ENCODE data around the gene GCLC.

Gene GCLC

DNA sequence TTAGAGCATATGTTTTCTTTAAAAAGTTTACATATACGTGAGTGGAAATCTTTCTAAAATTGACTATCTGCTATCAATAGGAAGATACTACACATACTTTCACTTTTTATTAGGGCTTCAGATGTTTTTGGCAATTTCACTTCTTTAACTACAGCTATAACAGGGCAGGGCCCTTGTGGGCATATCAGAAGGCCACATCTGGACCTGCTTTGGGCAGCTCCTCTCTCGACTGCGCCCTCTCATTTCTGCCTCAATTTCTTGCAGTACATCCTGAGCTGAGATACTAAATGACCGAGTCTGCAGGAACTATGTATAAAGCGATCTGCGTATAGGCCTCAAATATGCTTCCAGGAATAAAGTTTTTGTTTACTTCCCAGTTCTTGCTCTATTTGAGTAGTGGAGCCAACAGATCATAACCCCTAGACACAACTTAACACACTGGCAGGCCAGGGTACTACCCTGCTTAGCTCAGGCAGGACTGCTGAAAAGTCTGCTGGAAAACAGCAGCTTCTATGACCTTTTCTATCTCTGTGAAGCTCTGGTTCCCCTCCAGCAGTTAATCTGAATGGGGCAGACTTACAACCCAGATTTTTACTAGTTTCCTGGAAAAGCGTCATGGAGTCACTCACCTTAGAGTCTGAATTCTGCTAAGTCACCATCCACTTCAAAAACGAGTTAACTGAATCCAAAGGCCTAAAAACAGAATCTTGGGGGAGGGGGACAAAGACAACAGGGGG, 12.7 kb downstream of the GCLC start:
- Histone ChIP-seq H3K27ac (no peak overlapping the region), H3K4me3 (ENCODE audit: low read depth, low read length) (no peak overlapping the region), H3K9me3 (ENCODE audit: severe bottlenecking) (no peaks in the 10 kb centered on the region), H3K27me3 (ENCODE audit: insufficient read depth, low read depth, severe bottlenecking) (no peaks in the 10 kb centered on the region), H3K36me3 (no peaks in the 10 kb centered on the region)
- TF ChIP-seq, protein P1, sequence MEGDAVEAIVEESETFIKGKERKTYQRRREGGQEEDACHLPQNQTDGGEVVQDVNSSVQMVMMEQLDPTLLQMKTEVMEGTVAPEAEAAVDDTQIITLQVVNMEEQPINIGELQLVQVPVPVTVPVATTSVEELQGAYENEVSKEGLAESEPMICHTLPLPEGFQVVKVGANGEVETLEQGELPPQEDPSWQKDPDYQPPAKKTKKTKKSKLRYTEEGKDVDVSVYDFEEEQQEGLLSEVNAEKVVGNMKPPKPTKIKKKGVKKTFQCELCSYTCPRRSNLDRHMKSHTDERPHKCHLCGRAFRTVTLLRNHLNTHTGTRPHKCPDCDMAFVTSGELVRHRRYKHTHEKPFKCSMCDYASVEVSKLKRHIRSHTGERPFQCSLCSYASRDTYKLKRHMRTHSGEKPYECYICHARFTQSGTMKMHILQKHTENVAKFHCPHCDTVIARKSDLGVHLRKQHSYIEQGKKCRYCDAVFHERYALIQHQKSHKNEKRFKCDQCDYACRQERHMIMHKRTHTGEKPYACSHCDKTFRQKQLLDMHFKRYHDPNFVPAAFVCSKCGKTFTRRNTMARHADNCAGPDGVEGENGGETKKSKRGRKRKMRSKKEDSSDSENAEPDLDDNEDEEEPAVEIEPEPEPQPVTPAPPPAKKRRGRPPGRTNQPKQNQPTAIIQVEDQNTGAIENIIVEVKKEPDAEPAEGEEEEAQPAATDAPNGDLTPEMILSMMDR (IDR thresholded peaks at IDR 0.05; ENCODE audit: low read depth, low read length) = no peak
- no peak for DNase-seq

DNA sequence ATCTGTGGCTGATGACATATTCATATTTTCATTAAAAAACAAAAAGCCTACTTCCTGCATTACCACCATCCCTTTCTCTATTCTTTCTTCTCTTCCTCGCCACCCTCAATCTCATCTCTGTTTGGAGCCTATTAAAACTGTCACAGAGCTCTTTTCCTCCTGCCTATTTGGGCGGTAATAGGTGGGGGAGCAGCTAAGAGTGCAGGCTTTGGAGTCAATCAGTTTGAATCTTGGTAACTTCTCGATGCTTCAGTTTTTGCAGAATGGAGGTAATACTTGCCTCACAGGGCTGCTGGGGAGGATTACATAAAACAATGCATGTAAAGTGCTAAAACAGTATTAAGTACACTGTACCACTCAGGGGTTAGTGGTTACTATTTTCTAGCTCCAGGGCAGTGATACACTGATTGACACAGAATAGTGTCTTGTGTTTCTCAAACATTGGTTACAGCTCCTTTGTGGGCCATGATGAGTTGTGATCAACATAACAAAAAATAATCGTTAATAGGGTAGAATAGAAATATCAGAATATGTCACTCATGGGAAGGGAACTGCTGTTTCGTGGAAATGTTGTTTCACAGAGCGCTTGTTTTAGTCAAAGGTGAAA, 14.0 kb downstream of the GCLC start:
- TF ChIP-seq, protein P1 (IDR thresholded peaks at IDR 0.05; ENCODE audit: low read depth, low read length) = no peak
- H3K27me3 ChIP-seq (ENCODE audit: insufficient read depth, low read depth, severe bottlenecking) = no peaks in the 10 kb centered on the region
- no peaks in the 10 kb centered on the region for H3K36me3 ChIP-seq
- H3K9me3 ChIP-seq (ENCODE audit: severe bottlenecking) = no peaks in the 10 kb centered on the region
- H3K27ac ChIP-seq = no peak overlapping the region
- no peak overlapping the region for H3K4me3 ChIP-seq (ENCODE audit: low read depth, low read length)
- no peak for DNase-seq

DNA sequence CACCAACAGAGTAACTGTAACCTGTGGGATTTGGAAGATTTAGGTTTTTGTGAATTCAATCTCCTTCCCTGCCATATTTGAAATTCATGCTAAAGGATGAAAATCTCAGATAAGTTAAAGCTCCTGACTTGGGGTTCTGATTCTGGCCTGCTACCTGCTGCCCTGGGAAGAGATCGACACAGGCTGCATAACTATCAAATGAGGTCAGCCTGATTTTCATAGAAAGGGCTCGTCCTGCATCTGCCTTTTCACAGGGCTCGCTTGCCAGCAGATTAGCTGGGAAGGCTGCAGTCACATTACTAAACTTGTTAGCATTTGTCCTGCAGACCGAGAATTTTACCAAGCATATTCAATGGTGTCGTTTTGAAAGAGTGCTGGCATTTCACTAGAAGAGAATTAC, 14.6 kb downstream of the GCLC start:
- no peak for DNase-seq
- no peaks in the 10 kb centered on the region for H3K36me3 ChIP-seq
- H3K27ac ChIP-seq = no peak overlapping the region
- no peak overlapping the region for H3K4me3 ChIP-seq (ENCODE audit: low read depth, low read length)
- H3K9me3 ChIP-seq (ENCODE audit: severe bottlenecking) = no peaks in the 10 kb centered on the region
- H3K27me3 ChIP-seq (ENCODE audit: insufficient read depth, low read depth, severe bottlenecking) = no peaks in the 10 kb centered on the region
- TF ChIP-seq, protein P1 (IDR thresholded peaks at IDR 0.05; ENCODE audit: low read depth, low read length) = no peak

DNA sequence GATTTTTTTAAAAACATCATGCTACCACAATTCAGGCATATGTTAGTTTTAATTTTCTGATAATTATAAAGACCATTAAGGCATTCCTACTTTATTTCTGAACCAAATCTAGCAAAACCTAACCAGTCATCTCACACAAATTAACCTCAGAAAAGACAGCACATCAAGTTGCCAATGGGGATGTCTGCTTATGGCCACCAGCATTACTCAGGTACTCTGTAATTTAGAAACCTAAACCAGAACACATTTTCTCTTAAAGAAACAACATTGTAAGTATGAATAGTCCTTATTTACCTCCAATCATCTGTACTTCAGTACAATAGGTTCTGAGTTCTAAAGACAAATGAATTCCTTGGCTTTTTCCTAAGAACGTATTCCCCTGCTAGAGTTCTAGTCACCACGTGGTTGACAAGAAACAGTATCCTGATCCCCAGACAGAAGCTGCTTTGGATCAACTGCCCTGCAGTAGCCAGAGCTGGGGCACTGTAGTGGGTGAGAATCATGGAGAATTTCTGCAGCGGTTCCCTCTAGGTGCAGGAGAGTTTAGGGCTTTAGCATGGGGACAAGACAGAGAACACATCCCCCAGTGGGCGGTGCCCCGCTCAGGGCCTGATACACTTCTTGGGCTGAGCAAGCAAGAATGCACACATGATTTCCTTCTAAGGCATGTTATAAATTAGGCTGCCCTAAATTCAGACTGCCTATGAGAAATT, 15.4 kb downstream of the GCLC start:
- TF ChIP-seq, protein P1 (IDR thresholded peaks at IDR 0.05; ENCODE audit: low read depth, low read length) = no peak
- no peak overlapping the region for H3K27ac ChIP-seq
- H3K27me3 ChIP-seq (ENCODE audit: insufficient read depth, low read depth, severe bottlenecking) = no peaks in the 10 kb centered on the region
- no peak overlapping the region for H3K4me3 ChIP-seq (ENCODE audit: low read depth, low read length)
- no peaks in the 10 kb centered on the region for H3K9me3 ChIP-seq (ENCODE audit: severe bottlenecking)
- H3K36me3 ChIP-seq = no peaks in the 10 kb centered on the region
- DNase-seq = no peak

DNA sequence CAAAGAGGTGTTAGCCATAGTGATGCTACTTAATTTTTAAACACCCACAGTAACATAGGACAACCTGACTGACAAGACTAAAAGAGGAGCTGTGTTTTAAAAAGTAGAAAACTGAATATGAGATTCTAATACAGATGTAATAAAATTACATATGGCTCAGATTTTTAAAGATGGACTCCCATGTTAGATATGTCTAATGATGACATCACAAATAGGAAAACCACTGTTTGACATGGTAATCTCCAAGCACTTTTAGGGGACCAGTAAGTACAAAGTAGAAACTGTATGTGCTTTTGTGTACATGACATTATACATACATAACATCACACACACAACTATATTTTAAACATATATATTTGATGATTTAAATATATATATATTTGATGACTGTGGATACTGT, 16.8 kb downstream of the GCLC start:
- no peak overlapping the region for H3K4me3 ChIP-seq (ENCODE audit: low read depth, low read length)
- H3K27ac ChIP-seq = no peak overlapping the region
- no peaks in the 10 kb centered on the region for H3K27me3 ChIP-seq (ENCODE audit: insufficient read depth, low read depth, severe bottlenecking)
- TF ChIP-seq, protein P1 (IDR thresholded peaks at IDR 0.05; ENCODE audit: low read depth, low read length) = no peak
- DNase-seq = no peak
- H3K36me3 ChIP-seq = no peaks in the 10 kb centered on the region
- no peaks in the 10 kb centered on the region for H3K9me3 ChIP-seq (ENCODE audit: severe bottlenecking)
